ENCODE measurements around the gene MYO5C. TPM values are rescaled to one million over a fixed set of nuclear protein-coding genes. Genes with fewer than 3 reads are reported as not detected.

The MYO5C gene
- total RNA-seq, 4 donors from 2014 or later = 17.8 to 25.5 (median 23.6) TPM

DNA sequence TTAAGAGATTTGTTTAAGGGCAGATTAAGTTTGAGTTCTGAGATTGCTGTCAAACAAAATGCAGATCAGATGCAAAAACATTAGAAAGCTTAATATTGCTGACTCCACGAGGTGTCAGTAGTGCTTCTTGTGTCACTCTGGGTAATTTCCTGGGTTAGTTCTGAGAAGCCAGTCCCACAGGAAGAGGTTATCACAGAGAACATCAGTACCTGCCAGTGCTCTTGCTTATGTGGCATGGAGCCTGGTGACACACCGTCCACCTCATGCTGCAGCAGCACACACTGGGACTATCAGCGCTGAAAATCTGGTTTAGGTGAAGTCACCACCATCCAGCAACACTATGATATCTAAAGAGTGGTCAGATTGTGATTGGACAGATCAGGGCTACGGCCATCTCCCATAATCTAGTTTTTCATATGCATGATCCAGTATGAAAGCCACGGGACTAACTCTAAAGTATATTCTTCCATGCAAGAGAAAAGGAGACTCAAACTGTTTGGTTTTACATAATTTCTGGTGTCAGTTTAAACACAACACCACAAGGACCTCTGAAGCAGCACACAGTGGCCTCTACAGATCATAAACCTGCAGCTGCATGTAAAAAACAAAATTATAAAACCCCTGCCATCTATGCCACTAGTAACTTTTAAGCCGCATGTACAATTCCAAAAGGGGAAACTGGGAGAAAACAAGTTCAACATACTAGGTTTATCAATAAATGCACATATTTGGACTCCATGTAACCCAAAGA, 36.1 kb upstream of the MYO5C start:
- no peak for TF ChIP-seq POLR2A (IDR thresholded peaks at IDR 0.05)
- TF ChIP-seq, protein P1, sequence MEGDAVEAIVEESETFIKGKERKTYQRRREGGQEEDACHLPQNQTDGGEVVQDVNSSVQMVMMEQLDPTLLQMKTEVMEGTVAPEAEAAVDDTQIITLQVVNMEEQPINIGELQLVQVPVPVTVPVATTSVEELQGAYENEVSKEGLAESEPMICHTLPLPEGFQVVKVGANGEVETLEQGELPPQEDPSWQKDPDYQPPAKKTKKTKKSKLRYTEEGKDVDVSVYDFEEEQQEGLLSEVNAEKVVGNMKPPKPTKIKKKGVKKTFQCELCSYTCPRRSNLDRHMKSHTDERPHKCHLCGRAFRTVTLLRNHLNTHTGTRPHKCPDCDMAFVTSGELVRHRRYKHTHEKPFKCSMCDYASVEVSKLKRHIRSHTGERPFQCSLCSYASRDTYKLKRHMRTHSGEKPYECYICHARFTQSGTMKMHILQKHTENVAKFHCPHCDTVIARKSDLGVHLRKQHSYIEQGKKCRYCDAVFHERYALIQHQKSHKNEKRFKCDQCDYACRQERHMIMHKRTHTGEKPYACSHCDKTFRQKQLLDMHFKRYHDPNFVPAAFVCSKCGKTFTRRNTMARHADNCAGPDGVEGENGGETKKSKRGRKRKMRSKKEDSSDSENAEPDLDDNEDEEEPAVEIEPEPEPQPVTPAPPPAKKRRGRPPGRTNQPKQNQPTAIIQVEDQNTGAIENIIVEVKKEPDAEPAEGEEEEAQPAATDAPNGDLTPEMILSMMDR (IDR thresholded peaks at IDR 0.05) = peak in 3 of 6 experiments; percentile 19 to 53 (median 21)
- H3K36me3 ChIP-seq = peaks cover 0 to 55% (median 0%) of the 10 kb centered on the region in 3 donors
- intact Hi-C loops (cut with DNase I) = no loop called here

DNA sequence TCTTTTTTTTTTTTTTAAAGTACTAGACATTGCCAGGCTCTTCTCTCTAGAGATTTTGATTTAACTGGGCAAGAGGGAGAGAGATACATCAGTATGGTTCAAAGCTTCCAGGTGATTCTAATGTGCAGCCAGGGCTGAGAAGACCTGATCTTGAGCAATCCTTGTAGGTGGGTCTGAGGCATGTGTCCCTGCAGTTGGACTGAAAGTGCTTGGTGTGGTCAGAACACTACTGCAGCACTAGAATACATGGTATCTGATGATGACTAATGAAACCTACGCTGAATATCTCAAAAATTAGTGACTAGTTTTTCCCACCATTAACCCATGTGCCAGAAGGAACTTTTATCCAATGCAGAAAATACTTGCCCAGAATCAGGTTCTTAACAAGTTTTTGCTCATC, 34.4 kb upstream of the MYO5C start:
- H3K9me3 ChIP-seq = no peaks in the 10 kb centered on the region
- TF ChIP-seq POLR2A (IDR thresholded peaks at IDR 0.05) = no peak
- TF ChIP-seq, protein P1 (IDR thresholded peaks at IDR 0.05) = no peak
- H3K27ac ChIP-seq = no peak overlapping the region

More for the DNA sequence above, 36.1 kb upstream of the MYO5C start:
- no peaks in the 10 kb centered on the region for H3K27me3 ChIP-seq
- DNase-seq = no peak
- H3K4me1 ChIP-seq = no peaks in the 10 kb centered on the region
- 48 to 68% methylated on average over 6 of the region's 6 CpGs for WGBS, 2 donors
- H3K9me3 ChIP-seq = no peaks in the 10 kb centered on the region
- no peak overlapping the region for H3K4me3 ChIP-seq
- no peak overlapping the region for H3K27ac ChIP-seq

DNA sequence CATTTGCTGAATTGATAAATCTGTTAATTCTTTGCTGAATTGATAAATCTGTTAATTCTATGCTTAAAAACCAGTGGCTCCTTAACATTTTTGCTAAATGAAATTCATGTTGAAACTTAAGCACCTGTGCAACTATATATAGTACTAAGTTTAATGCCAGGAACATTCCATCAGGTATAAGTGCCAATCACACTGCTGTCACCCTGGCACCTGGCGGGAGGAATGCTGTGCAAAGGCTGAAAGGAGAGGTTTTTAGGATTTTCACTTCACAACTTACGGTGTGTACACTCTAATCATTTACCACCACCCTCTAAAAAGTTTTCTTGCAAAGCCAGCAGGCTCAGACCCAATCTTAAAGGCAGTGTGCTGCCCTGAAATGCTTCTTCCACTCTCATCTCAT, 33.5 kb upstream of the MYO5C start:
- no peak overlapping the region for H3K4me3 ChIP-seq
- H3K4me1 ChIP-seq = no peaks in the 10 kb centered on the region
- H3K27me3 ChIP-seq = no peaks in the 10 kb centered on the region
- H3K27ac ChIP-seq = no peak overlapping the region
- H3K9me3 ChIP-seq = no peaks in the 10 kb centered on the region
- TF ChIP-seq, protein P1 (IDR thresholded peaks at IDR 0.05) = no peak
- TF ChIP-seq POLR2A (IDR thresholded peaks at IDR 0.05) = no peak
- DNase-seq = no peak
- H3K36me3 ChIP-seq = peaks cover 0 to 55% (median 0%) of the 10 kb centered on the region in 3 donors
- WGBS, 2 donors = 80 to 97% methylated on average over 2 of the region's 2 CpGs
- intact Hi-C loops (cut with DNase I) = loop anchor here (10.0 kb wide), 1 partner anchor 406 kb away; no protein-coding TSS in a partner anchor

More for the DNA sequence above, 34.4 kb upstream of the MYO5C start:
- intact Hi-C loops (cut with DNase I) = loop anchor here (10.0 kb wide), 1 partner anchor 405 kb away; no protein-coding TSS in a partner anchor
- WGBS, 2 donors = 76 to 100% methylated on average over 1 of the region's 1 CpG
- no peaks in the 10 kb centered on the region for H3K4me1 ChIP-seq
- H3K36me3 ChIP-seq = peaks cover 0 to 63% (median 0%) of the 10 kb centered on the region in 3 donors
- no peak overlapping the region for H3K4me3 ChIP-seq
- no peaks in the 10 kb centered on the region for H3K27me3 ChIP-seq
- no peak for DNase-seq

DNA sequence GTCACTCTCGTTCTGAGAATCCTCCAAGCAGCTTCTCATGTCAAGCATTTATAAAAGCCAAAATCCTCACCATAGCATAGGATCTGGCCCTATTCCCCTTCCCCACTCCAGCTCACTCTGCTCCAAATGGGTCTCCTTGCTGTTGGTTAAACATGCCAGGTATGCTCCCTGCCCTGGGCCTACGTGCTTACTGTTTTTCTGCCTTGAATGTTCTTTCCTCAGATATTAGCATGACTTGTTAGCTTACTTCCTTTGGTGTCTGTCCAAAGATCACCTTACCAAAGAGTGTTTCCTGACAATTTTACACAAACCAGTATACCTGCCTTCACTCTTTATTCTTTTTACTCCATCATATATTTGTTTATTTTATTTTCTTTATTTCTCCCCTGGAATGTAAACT, 33.1 kb upstream of the MYO5C start:
- 90 to 91% methylated on average over 2 of the region's 2 CpGs for WGBS, 2 donors
- no peak for TF ChIP-seq POLR2A (IDR thresholded peaks at IDR 0.05)
- TF ChIP-seq, protein P1 (IDR thresholded peaks at IDR 0.05) = no peak

DNA sequence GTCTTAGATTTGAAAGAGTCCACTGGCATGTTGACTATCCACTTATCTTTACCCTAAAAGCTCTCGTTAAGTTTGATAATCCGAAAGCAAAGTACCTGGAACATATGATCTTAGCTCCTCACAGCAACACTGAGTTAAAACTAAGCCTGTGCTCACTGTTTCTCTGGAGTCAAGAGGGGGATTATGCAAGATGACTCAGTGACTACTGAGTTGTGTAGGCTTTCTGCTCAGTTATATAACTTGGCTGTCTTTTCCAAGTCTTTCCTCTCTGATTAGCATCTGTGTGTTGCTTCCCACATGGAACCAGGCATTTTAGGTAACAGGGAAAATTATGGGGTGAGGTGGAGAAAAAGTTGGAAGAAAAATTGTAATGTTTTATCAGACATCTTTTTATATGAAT, 31.2 kb upstream of the MYO5C start:
- no peak for DNase-seq
- Histone ChIP-seq H3K4me3 (no peak overlapping the region), H3K27me3 (no peaks in the 10 kb centered on the region), H3K9me3 (no peaks in the 10 kb centered on the region), H3K4me1 (no peaks in the 10 kb centered on the region), H3K36me3 (peaks cover 0 to 66% (median 0%) of the 10 kb centered on the region in 3 donors), H3K27ac (no peak overlapping the region)
- intact Hi-C loops (cut with DNase I) = loop anchor here (10.0 kb wide), 1 partner anchor 408 kb away; no protein-coding TSS in a partner anchor
- 72 to 77% methylated on average over 2 of the region's 2 CpGs for WGBS, 2 donors
- TF ChIP-seq, protein P1 (IDR thresholded peaks at IDR 0.05) = no peak
- no peak for TF ChIP-seq POLR2A (IDR thresholded peaks at IDR 0.05)

More for the DNA sequence above, 33.1 kb upstream of the MYO5C start:
- H3K4me3 ChIP-seq = no peak overlapping the region
- H3K27me3 ChIP-seq = no peaks in the 10 kb centered on the region
- DNase-seq = no peak
- no peaks in the 10 kb centered on the region for H3K4me1 ChIP-seq
- H3K36me3 ChIP-seq = peaks cover 0 to 54% (median 0%) of the 10 kb centered on the region in 3 donors
- no peak overlapping the region for H3K27ac ChIP-seq
- H3K9me3 ChIP-seq = no peaks in the 10 kb centered on the region
- intact Hi-C loops (cut with DNase I) = loop anchor here (10.0 kb wide), 1 partner anchor 406 kb away; no protein-coding TSS in a partner anchor

All from esophagus squamous epithelium (tissue), 5 donors.